K562 (cell line): ENCODE results near the gene TMEM131. TPM values are rescaled to one million over a fixed set of nuclear protein-coding genes. Genes with fewer than 3 reads are reported as not detected.

ENCODE experiments used
- ATAC-seq: fragments of 200-7000 bp; cut with Tn5 transposase; 3 replicates; pipeline ENCODE4 v1.9.1; 2020; ENCODE audit warnings: moderate library complexity
- BruUV-seq: library from RNA; stranded (reverse); fragments of 400-500 nt; replicated peaks from 2 replicates; lab custom pipeline; 2021; lab: Mats Ljungman, UMichigan
- CTCF ChIA-PET: fragments of 300-600 bp; formaldehyde crosslinking; extraction: SDS; loops from one replicate; lab custom pipeline; 2021; ENCODE audit warnings: low intra/inter-chr PET ratio; lab: Yijun Ruan, JAX
- POLR2A ChIA-PET: fragments of 300-600, 350-650 bp; sonication (Branson Sonifier 250); formaldehyde crosslinking; extraction: SDS; loops from one replicate; lab custom pipeline; 2021; ENCODE audit warnings: antibody characterized with exemption, inconsistent platforms; lab: Yijun Ruan, JAX
- DNase-seq, 4 experiments: peaks; one replicate each; pipeline versions ENCODE4 v3.0.0 to v3.0.0-alpha.2; 2011 to 2018; ENCODE audit warnings: low spot score in 3 of 4, mixed read lengths in 3 of 4; ENCODE audit errors: extremely low read depth in 1 of 4
- FAIRE-seq: peaks from 2 replicates; lab custom pipeline; 2011; peaks lifted over from hg19 to GRCh38; lab: Jason Lieb, UNC
- H2AFZ ChIP-seq: 2 replicates; pipeline ENCODE4 v1.6.0; 2011; ENCODE audit warnings: low read depth, low read length, control low read depth, inconsistent platforms
- H3K27ac ChIP-seq: fragments of 200-600 bp; 3 replicates; pipeline ENCODE4 v1.8.0; 2011; ENCODE audit warnings: low read depth, mild to moderate bottlenecking, control low read depth, inconsistent platforms, low read length, moderate library complexity, mixed read lengths; ENCODE audit errors: extremely low read depth
- H3K27me3 ChIP-seq, 2 experiments: fragments of 300-600 bp in 1 of 2; 2 replicates in 1 of 2; 3 replicates in 1 of 2; pipeline versions ENCODE4 v1.6.0 to v1.8.0; 2011; ENCODE audit warnings: inconsistent platforms in 2 of 2, low read length in 2 of 2, mild to moderate bottlenecking in 1 of 2, mixed read lengths in 1 of 2, moderate library complexity in 1 of 2; ENCODE audit not compliant: control insufficient read depth in 2 of 2, insufficient read depth in 2 of 2
- H3K36me3 ChIP-seq: fragments of 300-600 bp; 3 replicates; pipeline ENCODE4 v1.8.0; 2011; ENCODE audit warnings: mild to moderate bottlenecking, low read length, inconsistent platforms; ENCODE audit not compliant: control insufficient read depth, insufficient read depth
- H3K4me1 ChIP-seq, 2 experiments: fragments of 200-600 bp in 1 of 2; replicated peaks in 1 of 2; 2 replicates in 1 of 2; 3 replicates in 1 of 2; pipeline versions ENCODE4 v1.5.1 to v1.8.0; 2011; ENCODE audit warnings: inconsistent platforms in 2 of 2, low read length in 2 of 2, mild to moderate bottlenecking in 1 of 2, mixed read lengths in 1 of 2, moderate library complexity in 1 of 2; ENCODE audit not compliant: control insufficient read depth in 2 of 2, insufficient read depth in 2 of 2
- H3K4me2 ChIP-seq: 2 replicates; pipeline ENCODE4 v1.6.1; 2011; ENCODE audit warnings: low read length, control low read depth, inconsistent platforms, mixed read lengths; ENCODE audit not compliant: insufficient read depth
- H3K4me3 ChIP-seq: fragments of 200-600 bp; sonication (generic), shearing (Covaris generic); 2 replicates; pipeline ENCODE4 v1.5.1; 2016; ENCODE audit warnings: control low read depth, inconsistent platforms
- H3K79me2 ChIP-seq: fragments of 200-600 bp; 3 replicates; pipeline ENCODE4 v1.8.0; 2011; ENCODE audit warnings: low read length, inconsistent platforms; ENCODE audit not compliant: control insufficient read depth, insufficient read depth
- H3K9ac ChIP-seq, 2 experiments: 2 replicates each; pipeline versions ENCODE4 v1.6.0 to v1.6.1; 2011; ENCODE audit warnings: low read depth in 2 of 2, low read length in 2 of 2, control low read depth in 1 of 2, inconsistent platforms in 1 of 2, mild to moderate bottlenecking in 1 of 2, mixed read lengths in 1 of 2; ENCODE audit not compliant: insufficient read depth in 1 of 2
- H3K9me1 ChIP-seq: one replicate; pipeline ENCODE4 v1.6.0; 2011; ENCODE audit warnings: inconsistent platforms, mild to moderate bottlenecking, low read length, moderate library complexity; ENCODE audit not compliant: control insufficient read depth, insufficient read depth
- H3K9me3 ChIP-seq: replicated peaks from 2 replicates; pipeline ENCODE4 v1.5.1; 2011; ENCODE audit warnings: low read depth, low read length, inconsistent platforms; ENCODE audit not compliant: control insufficient read depth, insufficient read depth
- H4K20me1 ChIP-seq: replicated peaks from 2 replicates; pipeline ENCODE4 v1.6.1; 2011; ENCODE audit warnings: low read length, inconsistent platforms, mixed read lengths; ENCODE audit not compliant: control insufficient read depth, insufficient read depth
- CEBPB ChIP-seq: fragments of 450-650 bp; IDR thresholded peaks from 2 replicates; pipeline ENCODE4 v1.6.1; 2016; ENCODE audit warnings: missing genetic modification characterization, missing compliant biosample characterization
- LEF1 ChIP-seq: fragments of 450-650 bp; IDR thresholded peaks from 2 replicates; pipeline ENCODE4 v1.6.1; 2016; ENCODE audit warnings: mild to moderate bottlenecking
- MAFF ChIP-seq: IDR thresholded peaks from 2 replicates; pipeline ENCODE4 v1.6.1; 2012; ENCODE audit warnings: low read length, improper control_type of control experiment
- MEF2D ChIP-seq: conservative IDR thresholded peaks from 2 replicates; pipeline ENCODE4 v1.6.1; 2016; ENCODE audit warnings: low read depth, missing genetic modification characterization, missing compliant biosample characterization
- PURB ChIP-seq: sonication (generic); formaldehyde crosslinking; IDR thresholded peaks from 2 replicates; pipeline ENCODE4 v1.9.0; 2021; ENCODE audit warnings: low read depth, mild to moderate bottlenecking, missing genetic modification reagents
- RAD21 ChIP-seq, 2 experiments: fragments of 250-450 bp in 1 of 2; fragments of 450-650 bp in 1 of 2; sonication (Bioruptor Pico) in 1 of 2; formaldehyde crosslinking in 1 of 2; IDR thresholded peaks in 1 of 2; conservative IDR thresholded peaks in 1 of 2; 2 replicates each; pipeline versions ENCODE4 v1.4.0 to v1.8.0; 2020 to 2022; ENCODE audit warnings: mild to moderate bottlenecking in 2 of 2, moderate library complexity in 1 of 2
- ZC3H4 ChIP-seq: sonication (generic); formaldehyde crosslinking; IDR thresholded peaks from 2 replicates; pipeline ENCODE4 v1.9.0; 2021; ENCODE audit warnings: missing genetic modification reagents, borderline replicate concordance
- ZFP1 ChIP-seq: fragments of 450-650 bp; formaldehyde crosslinking; IDR thresholded peaks from 2 replicates; pipeline ENCODE4 v1.4.0; 2020; ENCODE audit warnings: mild to moderate bottlenecking, mixed read lengths
- WGBS: fragments of 100-300 bp; shearing (Covaris generic); methylation state at CpG from one replicate; pipeline ENCODE4 v1.1.6; 2016; ENCODE audit warnings: low coverage, mixed read lengths; ENCODE audit not compliant: insufficient coverage; ENCODE audit errors: missing lambda C conversion rate; 5-methylcytosine and 5-hydroxymethylcytosine counted together
- in situ Hi-C: fragments of 300-500 bp; cut with MboI; formaldehyde crosslinking; loops from 4 replicates; pipeline ENCODE4 v1.15.0; 2018; ENCODE audit warnings: inconsistent platforms, mixed read lengths
- intact Hi-C: fragments of 100-400 bp; cut with micrococcal nuclease; formaldehyde crosslinking; loops from 2 replicates; pipeline ENCODE4 v1.14.2; 2022
- polyA plus RNA-seq, 8 experiments: library from polyadenylated mRNA; depleted of rRNA in 4 of 8; stranded (reverse) in 5 of 8; unstranded in 3 of 8; fragments of >200 nt; fragmentation: Nextera tagmentation in 2 of 8; fragmentation: Illumina TruSeq in 1 of 8; extraction: Ambion mirVana in 2 of 8; extraction: Trizol in 1 of 8; gene quantifications; 2 replicates each; pipeline versions ENCODE4 v1.2.1 to v1.2.3, GENCODE V29; 2011 to 2014; ENCODE audit warnings: inconsistent platforms in 1 of 8, missing spikeins in 1 of 8
- total RNA-seq, 7 experiments: library from RNA; depleted of rRNA in 6 of 7; stranded (reverse); fragments of >200 nt in 6 of 7; fragmentation: Illumina TruSeq in 2 of 7; extraction: Trizol in 2 of 7; gene quantifications; 2 replicates each; pipeline versions ENCODE4 v1.2.1 to v1.2.3, GENCODE V29; 2011 to 2021; ENCODE audit warnings: low replicate concordance in 1 of 7
- TF ChIP-seq, protein P1 (sequence below): fragments of 450-650 bp; IDR thresholded peaks from 2 replicates; pipeline ENCODE4 v1.6.1; 2016; ENCODE audit warnings: antibody characterized with exemption
- TF ChIP-seq, protein P2 (sequence below): fragments of 450-650 bp; conservative IDR thresholded peaks from 2 replicates; pipeline ENCODE4 v1.6.1; 2016; ENCODE audit warnings: missing genetic modification characterization, low read depth, mild to moderate bottlenecking, missing compliant biosample characterization, moderate library complexity
- TF ChIP-seq, protein P3 (sequence below): fragments of 250-450 bp; sonication (Bioruptor Pico); IDR thresholded peaks from 2 replicates; pipeline ENCODE4 v1.8.0; 2021; ENCODE audit warnings: borderline replicate concordance, mild to moderate bottlenecking, moderate library complexity; ENCODE audit not compliant: poor library complexity, severe bottlenecking

TMEM131 gene
- total and polyA plus RNA-seq, 9 of the 15 experiments (the other 6 are each of a cell fraction or from before 2014, with no cell fraction given): 2.5 to 21.1 (median 12.4) TPM

DNA sequence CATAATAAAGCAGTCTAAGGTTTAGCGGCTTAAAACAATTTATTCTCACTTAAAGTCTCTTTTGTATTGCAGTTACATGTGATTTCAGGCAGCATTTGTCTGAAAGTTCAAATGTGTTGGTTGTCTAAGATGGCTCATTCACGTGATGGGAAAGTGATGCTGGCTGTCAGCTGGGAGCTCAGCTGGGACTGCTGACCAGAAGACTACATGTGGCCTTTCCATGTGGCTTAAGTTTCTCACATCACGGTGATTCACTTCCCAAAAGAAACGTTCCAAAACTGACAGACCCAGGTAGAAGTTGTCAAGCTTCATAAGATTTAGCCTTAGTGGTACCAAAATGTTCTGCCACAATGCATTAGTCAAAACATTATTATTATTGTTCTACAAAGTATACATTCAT is 76.9 kb downstream of the TMEM131 start:
- POLR2A ChIA-PET: no interaction called here
- H3K4me1 ChIP-seq: no peaks in the 10 kb centered on the region; a peak in 1 of 5 replicates
- WGBS: 63% methylated on average over 4 of the region's 4 CpGs
- CTCF ChIA-PET: no interaction called here
- H3K4me2 ChIP-seq: no peak overlapping the region
- no peaks in the 10 kb centered on the region for H4K20me1 ChIP-seq
- no TSS peak for BruUV-seq
- H3K4me3 ChIP-seq: no peak overlapping the region
- ATAC-seq (no peak), FAIRE-seq (no peak), DNase-seq (no peak)
- no peak overlapping the region for H2AFZ ChIP-seq
- no peak overlapping the region for H3K27ac ChIP-seq
- H3K27me3 ChIP-seq: no peaks in the 10 kb centered on the region
- H3K9me3 ChIP-seq: no peaks in the 10 kb centered on the region
- H3K9me1 ChIP-seq: no peaks in the 10 kb centered on the region
- H3K79me2 ChIP-seq: peaks cover 11% of the 10 kb centered on the region; the same call in 2 of the 3 replicates
- no peaks in the 10 kb centered on the region for H3K36me3 ChIP-seq
- no peak for TF ChIP-seq LEF1
- TF ChIP-seq, protein P1, sequence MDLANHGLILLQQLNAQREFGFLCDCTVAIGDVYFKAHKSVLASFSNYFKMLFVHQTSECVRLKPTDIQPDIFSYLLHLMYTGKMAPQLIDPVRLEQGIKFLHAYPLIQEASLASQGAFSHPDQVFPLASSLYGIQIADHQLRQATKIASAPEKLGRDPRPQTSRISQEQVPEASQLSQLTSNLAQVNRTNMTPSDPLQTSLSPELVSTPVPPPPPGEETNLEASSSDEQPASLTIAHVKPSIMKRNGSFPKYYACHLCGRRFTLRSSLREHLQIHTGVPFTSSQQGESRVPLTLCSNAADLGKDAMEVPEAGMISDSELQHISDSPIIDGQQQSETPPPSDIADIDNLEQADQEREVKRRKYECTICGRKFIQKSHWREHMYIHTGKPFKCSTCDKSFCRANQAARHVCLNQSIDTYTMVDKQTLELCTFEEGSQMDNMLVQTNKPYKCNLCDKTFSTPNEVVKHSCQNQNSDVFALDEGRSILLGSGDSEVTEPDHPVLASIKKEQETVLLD: no peak
- TF ChIP-seq, protein P2, sequence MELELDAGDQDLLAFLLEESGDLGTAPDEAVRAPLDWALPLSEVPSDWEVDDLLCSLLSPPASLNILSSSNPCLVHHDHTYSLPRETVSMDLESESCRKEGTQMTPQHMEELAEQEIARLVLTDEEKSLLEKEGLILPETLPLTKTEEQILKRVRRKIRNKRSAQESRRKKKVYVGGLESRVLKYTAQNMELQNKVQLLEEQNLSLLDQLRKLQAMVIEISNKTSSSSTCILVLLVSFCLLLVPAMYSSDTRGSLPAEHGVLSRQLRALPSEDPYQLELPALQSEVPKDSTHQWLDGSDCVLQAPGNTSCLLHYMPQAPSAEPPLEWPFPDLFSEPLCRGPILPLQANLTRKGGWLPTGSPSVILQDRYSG (tag): no peak
- TF ChIP-seq, protein P3, sequence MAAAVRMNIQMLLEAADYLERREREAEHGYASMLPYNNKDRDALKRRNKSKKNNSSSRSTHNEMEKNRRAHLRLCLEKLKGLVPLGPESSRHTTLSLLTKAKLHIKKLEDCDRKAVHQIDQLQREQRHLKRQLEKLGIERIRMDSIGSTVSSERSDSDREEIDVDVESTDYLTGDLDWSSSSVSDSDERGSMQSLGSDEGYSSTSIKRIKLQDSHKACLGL (CRISPR knock-in tag): no peak
- TF ChIP-seq ZC3H4 (CRISPR knock-in tag): no peak
- no peak for TF ChIP-seq CEBPB
- no peak for TF ChIP-seq MEF2D (tag)
- no peak for TF ChIP-seq RAD21 (CRISPR knock-in tag; conservative IDR thresholded peaks at IDR 0.05 in 1 of 2, IDR thresholded peaks at IDR 0.05 in 1 of 2)
- no peak for TF ChIP-seq MAFF
- TF ChIP-seq ZFP1 (CRISPR knock-in tag): no peak
- TF ChIP-seq PURB (CRISPR knock-in tag): no peak
- intact Hi-C loops (no loop called here), in situ Hi-C loops (no loop called here)
- H3K9ac ChIP-seq: no peak overlapping the region
